Amygdala (tissue), 56 donors: ENCODE results near the gene REXO5.

Source experiments
- DNase-seq, 56 donors: peaks; one replicate each; lab custom pipeline; 2025; lab: John Stamatoyannopoulos, UW

The REXO5 gene

DNA sequence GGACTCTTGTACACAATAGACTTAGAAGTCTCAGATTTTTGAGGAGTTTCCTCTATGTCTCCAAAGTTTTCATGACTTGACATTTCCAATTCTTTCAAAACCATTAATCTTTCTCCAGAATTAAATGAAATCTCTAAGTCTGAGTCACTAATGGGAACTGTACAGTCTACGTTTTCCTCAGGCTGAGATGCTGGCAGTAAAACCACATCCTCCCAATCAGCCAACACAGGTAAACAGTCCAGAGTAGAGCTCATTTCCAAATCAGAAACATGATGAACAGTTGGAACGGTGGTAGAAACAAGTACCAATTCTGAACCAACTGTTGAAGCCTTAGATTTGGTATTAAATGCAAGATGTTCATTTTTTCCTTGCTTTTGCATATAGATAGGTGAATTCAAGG, 8.0 kb upstream of the REXO5 start:
- DNase-seq, result no peak

GRCh38 chr16:20799599-20799998, 6.7 kb upstream of the REXO5 start:
- no peak for DNase-seq

- DNase-seq, result no peak
These were observed 5.0 kb upstream of the REXO5 start for GRCh38 chr16:20801278-20801677.

GRCh38 chr16:20803192-20803560, 3.2 kb upstream of the REXO5 start:
- DNase-seq, result no peak

DNA sequence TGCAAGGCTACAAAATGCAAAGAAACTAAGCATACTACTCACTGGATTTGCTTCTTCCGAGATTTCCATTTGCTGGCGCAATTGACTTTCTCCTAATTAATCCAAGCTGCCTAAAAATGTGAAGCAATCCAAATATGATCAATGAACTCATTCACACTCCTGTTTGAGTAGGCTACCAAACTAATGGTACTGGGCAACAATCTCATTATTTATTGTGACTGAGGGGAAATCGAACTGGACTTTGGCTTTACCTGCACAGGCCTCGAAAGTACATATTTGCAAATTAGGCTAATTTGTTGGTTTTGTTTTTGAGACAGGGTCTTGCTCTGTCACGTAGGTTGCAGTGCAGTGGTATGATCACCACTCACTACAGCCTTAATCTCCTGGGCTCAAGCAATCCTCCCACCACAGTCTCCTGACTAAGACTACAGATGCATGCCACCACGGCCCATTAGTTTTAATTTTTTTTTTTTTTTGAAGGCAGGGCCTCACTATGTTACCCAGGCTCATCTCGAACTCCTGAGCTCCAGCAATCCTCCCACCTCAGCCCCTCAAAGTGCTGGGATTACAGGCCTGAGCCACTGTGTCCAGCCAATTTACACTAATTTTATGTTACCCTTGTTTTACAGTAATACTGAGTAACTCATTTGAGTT, 2.6 kb upstream of the REXO5 start:
- DNase-seq, result no peak

DNA sequence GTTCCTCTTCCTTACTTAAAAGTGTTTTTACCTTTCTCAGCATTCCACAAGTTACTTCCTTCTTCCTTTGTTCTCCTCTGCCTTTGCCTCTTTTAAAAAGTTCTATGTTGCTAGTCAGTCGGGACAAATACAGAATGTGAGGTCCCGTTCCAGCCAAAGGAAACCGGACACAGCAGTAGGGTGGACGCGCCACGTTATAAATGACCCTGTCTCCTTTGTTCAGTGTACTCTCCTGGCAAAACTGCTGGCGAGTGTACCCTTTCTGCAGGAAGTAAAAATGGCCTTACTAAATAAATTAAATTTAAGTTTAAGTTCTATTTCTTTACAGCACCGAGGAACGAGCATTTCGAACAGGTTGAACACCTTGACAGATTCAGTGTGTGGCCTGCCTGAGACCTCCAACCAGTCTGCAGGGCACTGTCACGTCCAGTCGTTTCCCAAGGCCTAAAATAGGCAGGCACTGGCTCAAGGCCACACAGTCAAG, 601 bp upstream of the REXO5 start:
- DNase-seq, result peak in 3 of 56 donors; percentile 2 to 49 (median 9)

- DNase-seq, result no peak
These were observed 1.5 kb downstream of the REXO5 start for GRCh38 chr16:20807862-20808261.

DNA sequence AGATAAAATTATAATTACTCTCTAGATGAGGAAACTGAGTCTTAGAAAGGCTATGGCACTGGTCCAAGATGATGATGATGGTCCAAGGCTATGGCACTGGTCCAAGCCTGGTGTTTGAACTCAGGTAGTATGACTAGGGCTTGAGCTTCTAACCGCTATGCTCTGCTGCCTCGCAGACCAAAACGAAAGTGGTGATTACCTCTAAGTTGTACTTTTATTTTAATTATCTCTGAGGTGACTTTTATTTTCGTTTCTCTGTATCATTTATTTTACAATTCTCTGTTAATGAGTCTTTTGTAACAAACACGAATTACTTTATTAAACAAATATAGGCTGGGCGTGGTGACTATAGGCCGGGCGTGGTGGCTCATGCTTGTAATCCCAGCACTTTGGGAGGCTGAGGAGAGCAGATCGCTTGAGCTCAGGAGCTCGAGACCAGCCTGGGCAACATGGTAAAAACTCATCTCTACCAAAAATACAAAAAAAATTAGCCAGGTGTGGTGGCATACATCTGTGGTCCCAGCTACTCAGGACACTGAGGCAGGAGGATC, 5.6 kb downstream of the REXO5 start:
- DNase-seq, result no peak

DNA sequence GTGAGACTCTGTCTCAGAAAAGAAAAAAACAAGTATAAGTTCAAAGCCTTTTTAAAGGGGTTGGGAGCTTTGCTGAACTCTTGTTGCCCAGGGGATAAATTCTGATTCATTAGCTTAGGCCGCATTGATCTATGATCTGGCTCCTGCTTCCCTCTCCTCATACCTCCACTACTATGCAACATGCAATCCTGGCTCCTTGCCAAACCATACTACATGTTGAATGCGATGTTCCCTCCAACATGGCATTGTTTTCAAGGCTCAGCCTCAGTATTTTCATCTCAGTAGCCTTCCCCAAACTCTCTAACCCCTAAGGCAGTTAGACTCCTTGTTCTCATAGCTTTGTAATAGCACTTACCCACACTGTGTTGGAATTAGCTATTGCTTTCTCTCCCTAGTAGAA, 6.2 kb downstream of the REXO5 start:
- DNase-seq, result no peak

DNA sequence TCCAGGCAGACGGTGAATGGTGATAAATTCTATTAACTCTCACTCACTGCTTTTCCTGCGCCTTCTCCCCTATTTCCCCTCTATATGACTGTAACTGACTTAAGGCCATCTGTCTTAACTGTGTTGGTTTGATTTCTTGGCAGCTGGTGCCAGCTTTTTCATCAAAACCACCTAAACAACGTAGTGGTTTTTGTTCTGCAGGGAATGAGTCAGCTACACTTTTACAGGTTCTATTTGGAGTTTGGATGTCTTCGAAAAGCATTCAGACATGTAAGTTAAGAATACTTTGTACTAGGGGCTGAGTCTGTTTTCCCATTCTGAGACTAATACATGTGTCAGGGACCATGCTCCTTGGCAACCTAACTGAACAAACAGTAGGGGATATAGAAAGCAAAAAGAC, 8.5 kb downstream of the REXO5 start:
- peak in 4 of 56 donors; percentile 1 to 22 (median 7) for DNase-seq

DNA sequence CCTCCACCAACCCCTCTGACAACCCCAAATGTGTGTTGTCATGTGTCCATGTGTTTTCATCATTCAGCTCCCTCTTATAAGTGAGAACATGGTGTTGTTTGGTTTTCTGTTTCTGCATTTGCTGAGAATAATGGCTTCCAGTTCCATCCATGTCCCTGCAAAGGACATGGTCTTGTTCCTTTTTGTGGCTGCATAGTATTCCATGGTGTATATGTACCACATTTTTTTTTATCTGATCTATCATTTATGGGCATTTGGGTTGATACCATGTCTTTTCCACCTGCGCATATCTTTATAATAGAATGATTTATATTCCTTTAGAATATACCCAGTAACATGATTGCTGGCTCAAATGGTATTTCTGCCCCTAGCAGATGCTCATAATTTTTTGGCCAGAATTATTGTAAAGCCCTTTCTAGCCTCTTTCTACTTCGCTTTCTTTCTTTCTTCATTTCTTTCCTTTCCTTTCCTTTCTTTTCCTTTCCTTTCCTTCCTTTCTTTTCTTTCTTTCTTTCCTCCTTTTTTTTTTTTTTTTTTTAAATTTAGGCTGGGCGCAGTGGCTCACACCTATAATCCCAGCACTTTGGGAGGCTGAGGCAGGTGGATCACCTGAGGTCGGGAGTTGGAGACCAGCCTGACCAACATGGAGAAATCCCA, 12.7 kb downstream of the REXO5 start:
- no peak for DNase-seq

DNA sequence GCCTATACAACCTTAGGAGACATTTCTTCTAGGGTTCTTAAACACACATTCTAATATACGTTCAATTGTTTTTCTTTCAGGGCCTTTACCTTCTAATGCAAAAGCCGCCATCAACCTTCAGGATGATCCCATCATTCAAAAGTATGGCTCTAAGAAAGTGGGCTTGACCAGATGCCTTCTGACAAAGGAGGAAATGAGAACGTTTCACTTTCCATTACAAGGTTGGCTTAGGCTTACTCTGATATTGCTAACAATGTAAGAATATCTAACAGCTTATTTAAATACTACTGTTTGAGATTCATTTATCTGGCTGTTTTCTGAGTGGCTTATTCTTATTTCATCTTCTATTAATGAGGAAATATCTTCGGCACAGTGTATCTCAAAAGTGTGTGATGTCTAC, 15.4 kb downstream of the REXO5 start:
- no peak for DNase-seq

DNA sequence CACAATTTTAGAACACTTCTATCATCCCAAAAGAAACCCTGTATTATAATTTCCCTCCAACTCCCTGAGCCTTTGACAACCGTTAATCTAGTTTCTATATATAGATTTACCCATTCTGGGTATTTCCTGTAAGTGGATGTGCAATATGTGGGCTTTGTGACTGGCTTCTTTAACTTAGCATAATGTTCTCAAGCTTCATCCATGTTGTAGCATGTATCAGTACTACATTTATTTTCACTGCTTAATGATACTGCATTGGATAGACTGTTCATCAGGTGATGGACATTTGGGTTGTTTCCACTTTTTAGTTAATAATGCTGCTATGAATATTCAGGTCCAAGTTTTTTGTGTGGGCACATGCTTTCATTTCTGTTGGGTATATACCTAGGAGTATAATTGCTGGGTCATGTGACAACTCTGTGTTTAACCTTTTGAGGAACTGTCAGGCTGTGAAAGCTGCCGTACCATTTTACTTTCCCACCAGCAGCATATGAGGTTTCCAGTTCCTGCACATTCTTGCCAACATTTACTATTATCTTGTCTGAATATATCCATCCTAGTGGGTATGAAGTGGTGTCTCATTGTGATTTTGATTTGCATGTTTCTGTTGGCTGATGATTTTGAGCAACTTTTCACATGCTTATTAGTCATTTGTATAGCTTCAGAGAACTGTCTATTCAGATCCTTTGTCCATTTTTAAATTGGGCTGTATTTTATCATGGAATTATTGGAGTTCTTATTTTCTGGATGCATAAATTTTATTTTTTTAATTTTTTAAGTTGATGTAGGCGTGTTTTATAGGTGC, 16.4 kb downstream of the REXO5 start:
- DNase-seq, result no peak

- DNase-seq, result no peak
These were observed 19.8 kb downstream of the REXO5 start for GRCh38 chr16:20826039-20826566.

GRCh38 chr16:20829536-20829935, 23.2 kb downstream of the REXO5 start:
- no peak for DNase-seq

- no peak for DNase-seq
These were observed 24.0 kb downstream of the REXO5 start for GRCh38 chr16:20830372-20830771.

DNA sequence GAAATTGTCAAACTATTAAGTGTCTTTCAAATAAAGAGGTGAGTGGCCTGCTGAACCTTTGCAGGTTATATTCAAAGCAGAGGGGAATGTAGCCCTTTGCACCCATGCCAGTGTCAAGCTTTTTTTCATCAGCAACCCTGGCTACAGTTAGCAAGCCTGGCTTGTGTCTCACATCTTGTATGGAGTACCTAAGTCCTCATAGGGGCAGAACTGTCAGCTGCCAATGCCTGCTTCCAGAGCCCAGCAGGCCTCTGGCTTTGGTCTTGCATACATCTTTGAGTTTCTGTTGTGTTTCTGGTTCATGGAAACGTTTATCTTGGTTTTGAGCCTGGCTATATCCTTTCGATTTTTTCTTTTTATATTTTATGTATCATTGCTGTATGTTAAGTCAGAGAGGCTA, 26.8 kb downstream of the REXO5 start:
- DNase-seq, result no peak

DNA sequence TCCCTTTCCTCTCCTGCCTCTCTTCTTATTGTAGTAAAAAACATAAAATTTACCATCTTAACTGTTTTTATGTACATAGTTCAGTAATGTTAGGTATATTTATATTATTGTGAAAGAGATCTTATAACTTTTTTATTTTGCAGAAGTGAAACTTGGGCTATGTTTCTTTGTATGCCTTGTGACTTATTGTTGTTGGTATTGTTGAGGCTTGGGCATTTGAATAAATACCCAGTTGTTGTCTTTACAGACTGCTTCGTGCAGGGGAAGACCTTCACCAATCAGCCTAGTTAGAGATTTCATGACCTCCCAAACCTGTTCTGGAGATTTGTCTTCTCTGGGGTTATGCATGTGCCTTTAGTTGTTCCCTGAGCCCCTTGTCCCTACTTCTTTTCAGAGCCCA, 31.9 kb downstream of the REXO5 start:
- no peak for DNase-seq

- DNase-seq, result no peak
These were observed 33.2 kb downstream of the REXO5 start for GRCh38 chr16:20839504-20839903.

GRCh38 chr16:20844054-20844453, 37.7 kb downstream of the REXO5 start:
- DNase-seq, result no peak

DNA sequence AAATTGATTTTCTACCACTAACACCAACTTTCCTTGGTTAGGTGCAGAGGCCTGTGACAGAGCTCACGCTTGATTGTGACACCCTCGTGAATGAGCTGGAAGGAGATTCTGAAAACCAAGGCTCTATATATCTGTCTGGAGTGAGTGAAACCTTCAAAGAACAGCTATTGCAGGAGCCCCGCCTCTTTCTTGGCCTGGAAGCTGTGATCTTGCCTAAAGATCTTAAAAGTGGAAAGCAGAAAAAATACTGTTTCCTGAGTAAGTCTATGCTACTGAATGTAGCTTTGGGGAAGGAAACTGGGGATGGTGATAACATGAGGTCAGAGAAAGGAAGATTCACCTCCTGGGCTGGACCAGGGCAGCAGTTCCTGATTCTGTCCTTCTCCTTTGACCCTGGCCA, 38.3 kb downstream of the REXO5 start:
- DNase-seq, result no peak
